ENCODE data around the gene PKNOX2.

The PKNOX2 gene

DNA sequence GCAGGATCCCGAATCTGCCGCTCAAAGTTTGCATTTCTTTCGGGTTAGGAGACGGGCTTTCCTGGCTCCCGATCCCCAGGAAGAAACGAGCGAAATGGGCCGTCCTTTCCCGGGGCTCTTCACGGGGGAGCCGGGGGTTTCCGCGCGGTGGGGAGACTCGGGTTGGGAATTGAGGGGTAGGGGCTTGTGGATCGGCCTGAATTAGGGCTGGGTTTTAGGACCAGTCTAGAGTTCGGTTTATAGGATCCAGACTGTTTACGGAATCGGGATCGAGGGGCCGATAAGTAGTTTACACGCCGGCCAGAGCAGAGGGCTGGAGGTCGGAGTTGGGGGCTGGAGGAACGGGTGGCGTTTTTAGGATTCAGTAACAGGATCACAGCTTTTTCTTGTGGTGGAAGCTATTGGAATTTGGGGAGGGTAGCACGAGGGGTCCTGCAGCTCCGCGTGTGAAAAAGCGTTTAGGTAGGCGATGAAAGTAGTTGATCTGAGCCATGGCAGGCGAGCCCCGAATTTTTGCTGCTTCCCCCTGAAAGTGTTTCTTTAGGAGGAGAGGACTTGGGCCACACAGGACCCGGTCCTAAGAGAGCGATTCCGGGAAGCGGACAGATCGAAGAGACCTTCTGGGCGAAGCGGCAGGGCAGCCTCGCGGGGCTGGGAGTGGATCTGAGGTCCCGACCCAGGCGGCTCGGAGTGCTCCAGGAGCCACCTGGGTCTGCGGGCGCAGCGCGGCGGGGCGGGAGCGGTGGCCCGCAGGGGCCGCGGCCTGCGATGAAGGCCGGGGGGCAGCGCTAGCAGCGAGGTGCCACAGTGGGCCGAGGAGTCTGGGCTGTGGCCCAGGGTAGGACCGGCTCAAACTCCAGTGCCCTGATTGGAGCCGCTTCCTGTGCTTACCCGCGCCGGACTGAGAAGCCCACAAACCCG, 1.6 kb downstream of the PKNOX2 start:
- H3K4me2 ChIP-seq (ENCODE audit: low read length), result no peak overlapping the region
- no peaks in the 10 kb centered on the region for H4K20me1 ChIP-seq (ENCODE audit: control insufficient read depth, insufficient read depth, low read depth, low read length)
- H3K27ac ChIP-seq (ENCODE audit: low read depth, low read length), result no peak overlapping the region
- H3K4me3 ChIP-seq (ENCODE audit: low read length), result no peak overlapping the region
- no peaks in the 10 kb centered on the region for H3K9me3 ChIP-seq (ENCODE audit: control insufficient read depth, insufficient read depth, low read length)
- no peaks in the 10 kb centered on the region for H3F3A ChIP-seq (ENCODE audit: control insufficient read depth, insufficient read depth)
- no peaks in the 10 kb centered on the region for H3K36me3 ChIP-seq (ENCODE audit: control insufficient read depth, low read length)
- no peak for TF ChIP-seq EZH2phosphoT487 (IDR thresholded peaks at IDR 0.05; ENCODE audit: borderline replicate concordance, low read length)
- TF ChIP-seq, protein P1, sequence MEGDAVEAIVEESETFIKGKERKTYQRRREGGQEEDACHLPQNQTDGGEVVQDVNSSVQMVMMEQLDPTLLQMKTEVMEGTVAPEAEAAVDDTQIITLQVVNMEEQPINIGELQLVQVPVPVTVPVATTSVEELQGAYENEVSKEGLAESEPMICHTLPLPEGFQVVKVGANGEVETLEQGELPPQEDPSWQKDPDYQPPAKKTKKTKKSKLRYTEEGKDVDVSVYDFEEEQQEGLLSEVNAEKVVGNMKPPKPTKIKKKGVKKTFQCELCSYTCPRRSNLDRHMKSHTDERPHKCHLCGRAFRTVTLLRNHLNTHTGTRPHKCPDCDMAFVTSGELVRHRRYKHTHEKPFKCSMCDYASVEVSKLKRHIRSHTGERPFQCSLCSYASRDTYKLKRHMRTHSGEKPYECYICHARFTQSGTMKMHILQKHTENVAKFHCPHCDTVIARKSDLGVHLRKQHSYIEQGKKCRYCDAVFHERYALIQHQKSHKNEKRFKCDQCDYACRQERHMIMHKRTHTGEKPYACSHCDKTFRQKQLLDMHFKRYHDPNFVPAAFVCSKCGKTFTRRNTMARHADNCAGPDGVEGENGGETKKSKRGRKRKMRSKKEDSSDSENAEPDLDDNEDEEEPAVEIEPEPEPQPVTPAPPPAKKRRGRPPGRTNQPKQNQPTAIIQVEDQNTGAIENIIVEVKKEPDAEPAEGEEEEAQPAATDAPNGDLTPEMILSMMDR (IDR thresholded peaks at IDR 0.05; ENCODE audit: low read depth, low read length, poor library complexity, severe bottlenecking), result no peak
- H3K27me3 ChIP-seq (ENCODE audit: control insufficient read depth, low read length), result peaks cover 30% of the 10 kb centered on the region
- no peaks in the 10 kb centered on the region for H3K9me2 ChIP-seq (replicated peaks; ENCODE audit: control insufficient read depth, low read length)
- H3K79me2 ChIP-seq (ENCODE audit: control insufficient read depth, low read length), result no peaks in the 10 kb centered on the region
- no peaks in the 10 kb centered on the region for H3K4me1 ChIP-seq (ENCODE audit: control insufficient read depth, low read length)

DNA sequence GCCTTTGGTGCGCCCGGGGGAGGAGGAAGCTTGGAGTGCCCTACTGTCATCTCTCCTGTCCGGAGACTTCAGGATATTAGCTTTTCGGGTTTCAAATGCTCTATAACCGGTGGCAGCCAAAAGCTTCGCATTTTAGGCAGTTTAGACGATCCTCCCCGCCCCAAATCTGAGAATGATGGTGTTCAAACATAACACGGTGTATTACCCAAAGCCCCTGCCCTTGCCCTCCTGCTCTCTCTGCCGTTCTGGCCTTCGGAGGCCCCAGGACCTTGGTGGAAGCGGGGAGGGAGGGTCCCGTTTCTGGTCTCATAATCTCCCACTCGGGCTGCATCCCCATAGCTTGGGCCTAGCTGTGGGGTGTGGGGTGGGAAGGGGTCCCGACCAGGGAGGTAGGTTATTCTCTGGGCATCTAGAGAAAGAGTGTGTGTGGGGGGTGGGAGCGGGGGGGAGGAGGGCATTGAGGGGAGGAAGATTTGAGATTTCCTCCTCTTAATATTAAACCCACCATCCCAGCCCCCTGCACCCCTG, 2.3 kb downstream of the PKNOX2 start:
- Histone ChIP-seq H3K27me3 (ENCODE audit: control insufficient read depth, low read length) (peaks cover 32% of the 10 kb centered on the region), H3K9me3 (ENCODE audit: control insufficient read depth, insufficient read depth, low read length) (no peaks in the 10 kb centered on the region), H3K36me3 (ENCODE audit: control insufficient read depth, low read length) (no peaks in the 10 kb centered on the region), H3K4me2 (ENCODE audit: low read length) (no peak overlapping the region), H3K4me1 (ENCODE audit: control insufficient read depth, low read length) (no peaks in the 10 kb centered on the region), H3F3A (ENCODE audit: control insufficient read depth, insufficient read depth) (no peaks in the 10 kb centered on the region), H3K27ac (ENCODE audit: low read depth, low read length) (no peak overlapping the region), H3K79me2 (ENCODE audit: control insufficient read depth, low read length) (no peaks in the 10 kb centered on the region), H3K9me2 (replicated peaks; ENCODE audit: control insufficient read depth, low read length) (no peaks in the 10 kb centered on the region), H4K20me1 (ENCODE audit: control insufficient read depth, insufficient read depth, low read depth, low read length) (no peaks in the 10 kb centered on the region), H3K4me3 (ENCODE audit: low read length) (no peak overlapping the region)
- no peak for TF ChIP-seq EZH2phosphoT487 (IDR thresholded peaks at IDR 0.05; ENCODE audit: borderline replicate concordance, low read length)
- TF ChIP-seq, protein P1 (IDR thresholded peaks at IDR 0.05; ENCODE audit: low read depth, low read length, poor library complexity, severe bottlenecking), result no peak

DNA sequence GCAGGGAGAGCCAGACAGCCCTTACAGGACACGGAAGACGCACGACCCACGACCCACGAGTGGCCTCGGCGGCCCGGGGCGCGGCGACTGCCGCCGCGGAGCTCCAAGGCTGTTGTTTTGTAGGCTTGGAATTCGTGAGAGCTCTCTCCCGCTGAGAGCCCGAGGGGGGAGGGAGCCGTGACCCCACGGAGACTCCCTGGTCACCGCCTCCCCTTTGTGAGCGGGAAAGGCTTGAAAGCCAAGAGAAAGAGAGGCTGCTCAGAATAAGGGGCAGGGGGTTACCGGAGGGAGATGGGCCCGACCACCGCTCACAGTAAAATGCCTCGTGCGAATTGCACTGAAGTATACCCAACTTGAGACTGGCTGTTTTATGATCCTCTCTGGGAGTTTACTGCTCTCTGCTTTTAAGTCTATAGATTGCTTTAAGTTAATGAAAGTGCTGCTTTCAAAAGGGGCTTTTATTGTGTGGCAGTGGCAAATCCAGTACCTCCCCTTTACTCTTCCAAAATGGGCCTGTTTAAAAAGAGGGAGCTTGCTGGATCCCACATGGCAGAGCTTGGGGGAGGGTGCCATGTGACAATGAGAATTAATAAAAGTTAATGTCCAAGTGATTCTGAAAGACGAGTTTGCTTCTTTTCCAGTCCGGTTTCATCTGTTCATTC, 2.9 kb downstream of the PKNOX2 start:
- Histone ChIP-seq H3K79me2 (ENCODE audit: control insufficient read depth, low read length) (no peaks in the 10 kb centered on the region), H3K27me3 (ENCODE audit: control insufficient read depth, low read length) (peaks cover 28% of the 10 kb centered on the region), H3K4me1 (ENCODE audit: control insufficient read depth, low read length) (no peaks in the 10 kb centered on the region), H4K20me1 (ENCODE audit: control insufficient read depth, insufficient read depth, low read depth, low read length) (no peaks in the 10 kb centered on the region), H3K4me2 (ENCODE audit: low read length) (no peak overlapping the region), H3K9me3 (ENCODE audit: control insufficient read depth, insufficient read depth, low read length) (no peaks in the 10 kb centered on the region), H3K4me3 (ENCODE audit: low read length) (no peak overlapping the region), H3K9me2 (replicated peaks; ENCODE audit: control insufficient read depth, low read length) (no peaks in the 10 kb centered on the region), H3K36me3 (ENCODE audit: control insufficient read depth, low read length) (no peaks in the 10 kb centered on the region), H3K27ac (ENCODE audit: low read depth, low read length) (no peak overlapping the region), H3F3A (ENCODE audit: control insufficient read depth, insufficient read depth) (no peaks in the 10 kb centered on the region)
- TF ChIP-seq, protein P1 (IDR thresholded peaks at IDR 0.05; ENCODE audit: low read depth, low read length, poor library complexity, severe bottlenecking), result no peak
- no peak for TF ChIP-seq EZH2phosphoT487 (IDR thresholded peaks at IDR 0.05; ENCODE audit: borderline replicate concordance, low read length)

Data from DOHH2 (cell line).